Measurements from ENCODE around the gene OR2W1.

OR2W1 gene

GRCh38 chr6:29045075-29045474 is at the start of gene OR2W1:
OR2W1 (minus strand) TSS chr6:29045175; CDS start chr6:29045175, 0 bp downstream.
- H3K27ac ChIP-seq, result no peak within 1 kb of the TSS
- TF ChIP-seq CTCF (conservative IDR thresholded peaks at IDR 0.05), result no peak

- no peak for TF ChIP-seq CTCF (conservative IDR thresholded peaks at IDR 0.05)
Observed at GRCh38 chr6:29092957-29093356, 48.0 kb upstream of the OR2W1 start.

GRCh38 chr6:29087213-29087612 is 42.2 kb upstream of the OR2W1 start, which contains the start of gene OR2B3:
OR2B3 (minus strand) TSS chr6:29087313; CDS start chr6:29087248, 65 bp downstream.
- H3K27ac ChIP-seq, result no peak within 1 kb of the TSS
- TF ChIP-seq CTCF (conservative IDR thresholded peaks at IDR 0.05), result no peak

More at GRCh38 chr6:29092957-29093356, 48.0 kb upstream of the OR2W1 start:
- H3K27ac ChIP-seq, result no peak overlapping the region

- no peak overlapping the region for H3K27ac ChIP-seq
- TF ChIP-seq CTCF (conservative IDR thresholded peaks at IDR 0.05), result no peak
Observed at GRCh38 chr6:29082457-29082856, 37.5 kb upstream of the OR2W1 start.

- no peak for TF ChIP-seq CTCF (conservative IDR thresholded peaks at IDR 0.05)
- H3K27ac ChIP-seq, result no peak overlapping the region
Observed at GRCh38 chr6:29081312-29081711, 36.3 kb upstream of the OR2W1 start.

- H3K27ac ChIP-seq, result no peak overlapping the region
- TF ChIP-seq CTCF (conservative IDR thresholded peaks at IDR 0.05), result no peak
Observed at GRCh38 chr6:29079203-29079602, 34.2 kb upstream of the OR2W1 start.

GRCh38 chr6:29071831-29072723 is 27.1 kb upstream of the OR2W1 start:
- peak; percentile 82 for TF ChIP-seq CTCF (conservative IDR thresholded peaks at IDR 0.05)
- H3K27ac ChIP-seq, result no peak overlapping the region
